ENCODE measurements around the gene CDC42SE2.
A peak's percentile ranks its signal among the peaks of the same experiment; 100 is the strongest.
"Not testable (repeated sequence)": the region's sequence is repeated elsewhere in the genome, so short reads cannot be mapped to it uniquely, and the experiment has no call there.

CDC42SE2 gene

DNA sequence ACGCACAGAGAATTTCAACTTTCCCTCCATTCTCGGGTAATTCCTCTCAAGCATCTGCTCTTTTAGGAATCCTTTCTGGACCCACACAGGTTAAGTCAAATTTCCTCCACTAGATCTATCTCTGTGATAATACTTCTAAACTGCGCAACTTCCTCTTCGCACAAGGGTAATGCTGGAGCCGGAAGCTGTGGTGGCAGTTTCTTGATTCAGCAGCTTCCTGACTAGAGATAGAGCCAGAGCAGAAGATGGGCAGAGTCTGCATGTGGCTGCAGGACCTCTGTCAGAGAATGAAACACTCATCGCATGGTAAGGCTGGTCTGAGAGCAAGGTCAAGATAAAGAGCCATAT is 11.1 kb upstream of the CDC42SE2 start:
- DNase-seq: peak; percentile 88

DNA sequence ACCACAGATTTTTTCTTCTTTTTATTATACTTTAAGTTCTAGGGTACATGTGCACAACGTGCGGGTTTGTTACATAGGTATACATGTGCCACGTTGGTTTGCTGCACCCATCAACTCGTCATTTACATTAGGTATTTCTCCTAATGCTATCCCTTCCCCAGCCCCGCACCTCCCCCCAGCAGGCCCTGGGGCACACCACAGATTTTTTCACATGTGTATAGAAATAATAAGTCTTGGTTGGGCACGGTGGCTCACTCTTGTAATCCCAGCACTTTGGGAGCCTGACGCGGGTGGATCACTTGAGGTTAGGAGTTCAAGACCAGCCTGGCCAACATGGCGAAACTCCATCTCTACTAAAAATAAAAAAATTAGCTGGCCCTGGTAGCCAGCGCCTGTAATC is 9.8 kb upstream of the CDC42SE2 start:
- DNase-seq: not testable (repeated sequence)

DNA sequence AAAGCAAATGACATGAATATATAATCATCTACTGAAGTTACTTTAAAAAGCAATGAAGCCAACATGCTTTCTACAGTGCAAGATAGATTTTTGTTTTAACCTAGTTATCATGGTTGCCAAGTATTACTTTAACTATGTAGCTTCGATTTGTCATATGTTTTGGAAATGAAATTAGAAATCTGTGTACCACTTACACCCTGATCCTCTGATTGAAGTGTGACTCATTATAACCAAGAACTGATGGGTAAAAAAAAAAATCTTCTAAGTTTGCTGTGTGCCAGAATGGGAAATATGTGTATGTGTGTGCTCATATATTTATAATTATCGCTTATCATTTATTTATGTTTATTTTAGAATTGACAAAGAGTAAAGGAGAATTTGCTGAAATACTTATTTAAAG is 9.1 kb upstream of the CDC42SE2 start:
- DNase-seq: no peak

DNA sequence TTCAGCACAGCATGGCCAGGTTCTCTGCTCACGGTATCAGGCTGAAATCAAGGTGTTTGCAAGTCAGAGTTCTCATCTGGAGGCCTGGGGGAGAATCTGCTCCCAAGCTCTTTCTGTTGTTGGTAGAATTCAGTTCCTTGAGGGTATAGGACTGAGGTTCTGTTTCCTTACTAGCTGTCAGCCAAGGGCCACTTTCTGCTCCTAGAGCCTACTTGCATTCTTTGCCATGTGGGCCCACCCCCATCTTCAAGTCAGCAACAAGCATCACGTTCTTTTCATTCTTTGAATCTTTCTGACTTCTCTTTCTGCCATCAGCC is 7.4 kb upstream of the CDC42SE2 start:
- no peak for DNase-seq

DNA sequence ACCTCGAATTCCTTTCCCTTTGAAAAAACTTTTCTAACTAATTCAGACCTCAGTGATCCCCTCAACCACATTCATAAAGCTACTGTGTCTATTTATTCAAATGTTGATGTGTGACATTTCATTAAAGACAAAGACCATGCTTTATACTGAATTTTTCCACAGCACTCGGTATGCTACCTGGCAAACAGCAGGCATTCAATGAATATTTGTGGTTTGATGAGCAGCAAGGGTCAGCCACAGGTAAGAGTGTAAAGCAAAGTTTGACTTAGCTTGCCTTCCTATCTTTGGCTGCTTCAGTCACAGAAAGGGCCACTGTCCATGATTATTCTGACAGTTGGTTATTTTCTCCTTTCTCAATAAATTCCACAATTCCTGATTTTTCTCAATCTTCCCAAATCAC is 5.1 kb upstream of the CDC42SE2 start:
- DNase-seq: no peak

DNA sequence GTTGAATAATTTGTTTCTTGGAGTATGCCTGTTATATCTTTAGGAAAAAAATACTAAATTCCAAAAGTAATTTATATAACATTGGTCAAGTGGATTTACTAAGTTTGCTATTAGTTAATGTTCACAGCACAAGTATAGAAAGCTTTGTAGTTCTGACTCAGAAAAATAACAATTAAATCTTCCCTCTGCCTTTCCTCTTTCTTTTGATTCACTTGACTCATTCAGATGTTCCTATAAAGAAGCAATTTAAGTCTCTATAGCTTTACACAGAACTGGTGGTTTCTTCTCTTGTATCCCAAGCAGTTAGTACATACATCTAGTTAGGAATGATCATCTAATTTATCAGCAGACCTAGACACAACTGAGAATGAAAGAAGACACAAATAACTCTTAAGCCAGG is 4.5 kb upstream of the CDC42SE2 start:
- DNase-seq: no peak

DNA sequence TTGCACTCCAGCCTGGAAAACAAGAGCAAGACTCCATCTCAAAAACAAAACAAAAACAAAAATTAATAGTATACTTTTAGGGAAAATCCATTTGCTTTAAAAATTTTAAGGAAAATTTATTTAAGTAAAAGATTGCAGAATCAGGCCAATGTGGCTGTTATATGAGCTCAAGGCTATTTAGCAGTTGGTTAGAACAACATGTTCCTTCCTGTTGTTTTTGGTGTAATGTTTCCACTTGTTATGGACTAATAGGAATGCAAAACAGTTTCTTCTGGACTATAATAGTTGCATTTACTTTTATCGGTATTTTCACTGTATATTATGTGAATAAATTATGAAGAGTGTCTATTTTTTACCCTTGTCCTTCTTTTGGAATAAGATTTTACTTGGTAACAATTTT is 3.0 kb upstream of the CDC42SE2 start:
- DNase-seq: no peak

DNA sequence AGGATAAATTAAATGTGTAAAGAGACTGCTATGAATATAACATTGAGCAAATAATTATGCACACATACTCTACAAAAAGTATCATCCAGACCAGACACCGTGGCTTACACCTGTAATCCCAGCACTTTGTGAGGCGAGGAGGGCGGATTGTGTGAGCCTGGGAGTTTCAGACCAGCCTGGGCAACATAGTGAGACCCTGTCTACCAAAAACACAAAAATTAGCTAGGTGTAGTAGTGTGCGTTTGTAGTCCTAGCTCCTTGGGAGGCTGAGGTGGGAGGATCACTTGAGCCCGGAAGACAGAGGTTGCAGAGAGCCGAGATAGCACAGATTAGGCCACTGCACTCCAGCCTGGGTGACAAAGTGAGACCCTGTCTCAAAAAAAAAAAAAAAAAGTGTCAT is 2.4 kb upstream of the CDC42SE2 start:
- DNase-seq: no peak

DNA sequence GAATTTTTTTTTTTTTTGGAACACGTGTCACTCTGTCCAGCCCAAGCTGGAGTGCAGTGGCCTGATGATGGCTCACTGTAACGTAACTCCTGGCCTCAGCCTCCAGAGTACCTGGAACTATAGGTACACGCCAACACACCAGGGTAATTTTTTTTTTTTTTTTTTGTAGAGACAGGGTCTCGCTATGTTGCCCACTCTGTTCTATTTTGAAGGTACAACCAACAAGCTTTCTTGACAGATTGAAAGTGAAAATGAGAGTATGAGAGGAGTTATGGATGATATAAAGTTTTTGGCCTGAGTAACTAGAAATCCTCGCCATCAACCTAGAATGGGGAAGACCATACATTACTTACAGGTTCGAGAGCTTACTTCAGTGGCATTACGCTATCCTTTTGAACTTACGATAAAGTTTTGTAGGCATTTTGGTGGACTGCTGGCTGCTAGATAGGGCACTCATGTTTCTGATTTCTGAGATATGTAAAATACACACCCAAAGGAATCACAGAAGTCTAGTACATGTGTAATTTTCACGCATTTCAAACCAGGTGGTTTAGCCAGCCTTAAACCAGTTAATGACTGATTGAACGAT is 806 bp upstream of the CDC42SE2 start:
- DNase-seq: no peak

DNA sequence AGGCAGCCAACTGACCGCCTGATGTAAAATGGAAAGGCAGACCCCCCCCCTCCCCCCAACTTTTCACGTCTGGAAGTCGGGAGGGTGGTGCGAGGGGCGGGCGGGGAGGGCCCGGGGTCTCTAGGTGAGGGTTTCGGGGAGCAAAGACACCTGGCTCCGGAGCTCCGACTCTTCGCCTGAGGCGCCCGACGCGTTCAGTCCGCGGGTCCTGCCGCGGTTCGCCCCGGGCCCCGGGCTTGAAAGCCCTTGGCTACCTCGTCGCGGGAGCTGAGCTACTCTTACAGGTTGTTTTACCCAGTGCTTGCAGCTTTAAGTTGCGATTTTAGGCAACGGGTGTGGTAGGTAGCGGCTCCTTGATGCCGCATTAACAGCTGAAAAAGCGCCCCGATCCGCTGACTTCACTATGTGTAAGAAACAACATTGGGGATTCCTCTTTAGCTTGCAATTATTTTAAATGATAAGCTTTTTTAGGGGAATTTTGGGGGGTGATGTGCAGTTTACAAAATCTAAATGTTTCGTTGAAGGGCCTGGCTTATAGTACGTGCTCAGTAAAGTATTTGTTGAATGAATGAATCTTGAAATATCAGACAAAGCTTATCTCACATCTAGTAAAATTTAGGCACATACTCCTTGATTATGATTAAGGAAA is 722 bp downstream of the CDC42SE2 start:
- DNase-seq: peak; percentile 52

DNA sequence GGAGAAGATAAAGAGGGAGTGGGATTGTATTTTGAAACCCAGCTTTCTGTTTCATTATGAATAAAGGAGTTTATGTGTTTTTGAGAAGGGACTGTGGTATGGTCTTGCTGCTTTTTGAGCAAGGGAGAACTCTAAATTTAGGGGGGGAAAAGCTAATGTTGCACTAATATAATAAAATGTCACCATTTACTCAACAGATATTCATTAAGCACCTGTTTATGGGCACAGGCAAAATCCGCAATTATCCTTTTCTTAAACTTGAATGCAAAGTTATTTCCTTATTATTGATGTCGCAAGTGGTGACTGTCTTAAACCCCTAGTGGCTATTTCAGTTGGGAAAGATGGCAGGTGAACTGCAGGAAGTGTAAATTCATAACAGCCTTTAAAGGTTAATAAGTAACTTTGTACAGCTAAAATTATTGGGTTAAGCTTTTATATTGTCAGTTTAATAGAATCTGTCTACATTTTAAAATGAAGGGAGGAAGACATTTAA is 1.5 kb downstream of the CDC42SE2 start:
- DNase-seq: no peak

DNA sequence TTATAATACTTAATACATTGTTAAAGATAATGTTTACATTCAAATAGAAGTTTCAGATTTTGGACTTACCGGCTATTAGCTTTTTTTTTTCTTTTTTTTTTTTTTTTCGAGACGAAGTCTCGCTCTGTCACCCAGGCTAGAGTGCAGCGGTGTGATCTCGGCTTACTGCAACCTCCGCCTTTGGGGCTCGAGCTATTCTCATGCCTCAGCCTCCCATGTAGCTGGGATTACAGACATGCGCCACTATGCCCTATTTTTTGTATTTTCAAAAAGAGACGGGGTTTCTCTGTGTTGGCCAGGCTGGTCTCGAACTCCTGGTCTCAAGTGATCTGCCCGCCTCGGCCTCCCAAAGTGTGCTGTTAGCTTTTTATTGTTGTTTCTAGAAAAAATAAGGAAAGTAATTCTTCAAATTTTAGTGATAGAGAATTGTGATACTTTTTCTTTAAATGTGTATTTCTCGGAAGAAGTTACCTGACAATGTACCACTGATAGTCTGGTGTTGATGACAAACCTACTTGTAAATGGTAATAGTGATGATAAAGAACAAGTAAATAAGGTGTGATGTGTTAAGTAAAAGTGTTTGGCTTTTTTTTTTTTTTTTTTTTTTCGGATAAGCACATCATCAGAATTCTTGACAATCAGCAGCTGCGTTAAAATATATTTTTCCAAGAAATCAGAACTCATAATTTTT is 2.7 kb downstream of the CDC42SE2 start:
- peak; percentile 59 for DNase-seq

DNA sequence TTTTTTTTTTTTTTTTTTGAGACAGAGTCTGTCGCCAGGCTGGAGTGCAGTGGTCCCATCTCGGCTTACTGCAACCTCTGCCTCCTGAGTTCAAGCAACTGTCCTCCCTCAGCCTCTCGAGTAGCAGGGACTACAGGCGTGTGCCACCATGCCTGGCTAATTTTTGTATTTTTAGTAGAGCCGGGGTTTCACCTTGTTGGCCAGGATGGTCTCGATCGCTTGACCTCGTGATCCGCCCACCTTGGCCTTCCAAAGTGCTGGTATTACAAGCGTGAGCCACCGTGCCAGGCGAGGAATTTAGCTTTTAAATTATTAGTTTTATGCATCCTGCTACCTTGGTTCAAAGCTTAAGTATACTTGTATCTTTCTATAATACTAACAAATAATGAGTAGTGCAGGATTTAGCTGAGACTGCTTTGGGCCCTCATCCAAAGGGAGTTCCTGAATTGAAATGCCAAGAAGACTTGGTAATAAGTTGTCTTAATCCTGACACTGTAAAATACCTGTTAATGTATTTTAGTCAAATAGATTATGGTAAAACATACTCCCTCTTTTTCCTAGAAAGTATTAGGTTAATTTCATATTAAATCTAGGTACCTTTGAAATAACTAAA is 5.0 kb downstream of the CDC42SE2 start:
- DNase-seq: no peak

DNA sequence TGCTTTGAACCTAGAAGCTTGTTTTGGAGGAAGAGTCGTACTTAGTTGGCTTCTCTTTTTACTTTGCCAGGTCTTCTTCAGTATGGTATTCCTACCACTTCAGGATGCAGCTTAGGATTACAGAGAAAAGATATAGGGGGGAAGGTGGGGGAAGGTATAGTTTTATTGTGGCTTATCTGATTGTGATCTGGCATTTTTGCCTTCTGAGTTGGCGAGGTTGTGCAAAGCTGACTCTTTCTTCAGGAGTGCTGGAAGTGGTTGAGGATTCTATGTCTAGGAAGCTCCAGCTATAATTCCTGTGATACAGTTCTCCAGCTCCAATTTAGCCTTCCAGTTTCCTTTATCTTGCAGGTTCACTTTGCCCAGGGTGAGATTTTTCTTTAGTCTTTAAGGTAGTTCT is 7.0 kb downstream of the CDC42SE2 start:
- no peak for DNase-seq

DNA sequence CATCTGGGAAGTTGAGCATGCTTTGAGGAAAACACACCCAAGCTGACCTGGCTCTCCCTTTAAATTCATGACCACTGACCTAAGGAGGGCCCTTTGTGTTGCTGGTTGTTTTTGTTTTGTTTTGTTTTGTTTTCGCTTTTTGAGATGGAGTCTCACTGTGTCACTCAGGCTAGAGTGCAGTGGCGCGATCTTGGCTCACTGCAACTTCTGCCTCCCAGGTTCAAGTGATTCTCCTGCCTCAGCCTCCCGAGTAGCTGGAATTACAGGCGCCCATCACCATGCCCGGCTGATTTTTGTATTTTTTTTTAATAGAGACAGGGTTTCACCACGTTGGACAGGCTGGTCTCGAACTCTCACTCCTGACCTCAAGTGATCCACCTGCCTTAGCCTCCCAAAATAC is 8.0 kb downstream of the CDC42SE2 start:
- DNase-seq: not testable (repeated sequence)

DNA sequence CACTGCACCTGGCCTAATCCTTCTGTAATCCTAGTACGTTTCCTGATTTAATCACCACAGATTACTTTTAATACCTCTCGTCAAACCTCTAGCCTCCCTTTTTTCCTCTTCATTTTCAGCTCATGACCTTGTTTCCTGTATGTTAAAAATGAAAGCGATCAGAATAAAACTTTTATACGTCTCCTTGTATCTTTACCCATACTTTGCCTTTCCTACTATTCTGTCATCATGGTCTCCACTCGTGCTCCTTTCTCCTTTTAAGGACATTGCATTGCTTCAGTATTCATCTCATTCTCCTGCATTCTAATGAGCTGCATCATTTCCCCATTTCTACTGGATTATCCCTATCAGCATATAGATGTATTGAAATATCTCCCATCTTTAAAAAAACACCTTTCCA is 8.5 kb downstream of the CDC42SE2 start:
- no peak for DNase-seq

DNA sequence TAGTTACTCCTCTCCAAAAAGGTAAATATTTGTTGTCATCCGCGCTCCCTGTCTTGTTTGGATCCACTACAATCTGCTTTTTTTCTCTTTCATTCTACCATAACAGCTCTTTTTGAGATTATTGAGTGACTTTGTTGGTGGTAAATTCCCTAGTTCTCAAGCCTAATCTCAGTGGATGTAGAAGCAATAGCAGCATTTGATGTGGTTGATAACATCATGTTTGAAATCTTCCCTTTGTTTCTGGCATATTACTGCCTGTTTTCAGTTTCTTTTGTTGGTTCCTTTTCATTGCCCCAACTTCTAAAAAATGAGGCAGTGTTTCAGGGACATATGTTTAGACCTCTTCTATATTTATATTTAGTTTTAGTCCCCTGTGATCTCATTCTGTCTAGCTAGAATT is 8.9 kb downstream of the CDC42SE2 start:
- no peak for DNase-seq

DNA sequence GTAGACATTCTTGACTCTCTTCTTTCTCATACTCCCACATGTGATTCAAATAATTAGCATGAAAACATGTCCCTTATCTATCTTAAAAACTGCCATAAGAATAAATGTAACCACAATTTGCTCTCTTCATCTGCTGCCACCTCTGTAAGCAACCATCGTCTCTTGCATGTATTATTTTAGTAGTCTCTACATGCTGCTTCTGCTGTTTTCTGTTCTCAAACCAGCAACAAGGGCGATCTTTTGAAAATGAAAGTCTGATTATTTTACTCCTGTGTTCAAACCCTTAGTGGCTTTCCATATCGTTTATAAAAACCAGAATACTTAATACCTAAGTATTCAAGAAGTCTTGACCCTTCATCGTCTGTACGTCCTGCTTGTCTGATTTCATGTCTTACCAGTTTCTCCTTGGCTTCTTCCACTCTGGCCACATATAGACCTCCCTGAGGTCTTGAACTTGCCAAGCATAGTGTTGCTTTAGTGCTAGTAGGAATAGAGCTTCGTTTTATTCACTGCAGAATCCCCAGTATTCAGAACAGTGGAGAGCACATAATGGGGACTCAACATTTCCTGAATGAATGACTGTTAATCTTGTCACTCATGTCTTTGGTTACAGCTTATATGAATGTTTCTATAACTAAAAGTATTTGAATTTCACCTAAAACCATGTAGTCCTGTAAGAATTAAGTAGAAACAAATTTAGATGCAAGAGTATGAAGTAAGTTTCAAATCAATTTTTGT is 10.6 kb downstream of the CDC42SE2 start:
- no peak for DNase-seq

DNA sequence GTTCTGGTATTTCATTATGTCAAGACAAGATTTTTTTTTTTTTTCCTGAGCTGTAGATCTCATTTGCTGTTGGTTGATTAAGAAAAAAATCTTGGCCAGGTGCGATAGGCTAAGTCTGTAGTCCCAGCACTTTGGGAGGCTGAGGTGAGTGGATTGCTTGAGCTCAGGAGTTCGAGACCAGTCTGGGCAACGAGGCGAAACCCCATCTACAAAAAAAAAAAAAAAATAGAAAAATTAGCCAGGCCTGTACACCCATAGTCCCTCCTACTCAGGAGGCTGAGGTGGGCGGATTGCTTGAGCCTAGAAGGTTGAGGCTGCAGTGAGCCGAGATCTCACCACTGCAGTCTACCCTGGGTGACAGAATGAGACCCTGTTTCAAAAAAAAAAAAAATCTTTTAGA is 12.2 kb downstream of the CDC42SE2 start:
- DNase-seq: no peak

DNA sequence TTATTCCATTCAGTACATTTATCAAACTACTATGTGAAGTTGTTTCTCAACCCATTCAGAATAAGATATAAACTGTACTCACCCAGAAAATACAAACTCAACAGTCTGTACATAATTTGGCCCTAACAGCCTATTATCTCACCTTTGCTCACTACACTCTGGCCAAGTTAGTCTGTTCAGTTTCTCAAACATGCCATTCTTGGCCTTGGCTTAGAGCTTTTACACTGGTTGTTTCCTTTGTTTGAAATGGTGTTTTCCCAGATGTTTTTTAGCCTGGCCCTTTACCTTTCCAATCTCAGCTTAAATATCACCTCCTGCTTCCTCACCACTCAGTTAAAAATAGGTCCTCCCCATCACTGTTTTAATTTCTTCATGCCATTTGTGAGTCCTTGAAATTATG is 13.6 kb downstream of the CDC42SE2 start:
- no peak for DNase-seq

DNA sequence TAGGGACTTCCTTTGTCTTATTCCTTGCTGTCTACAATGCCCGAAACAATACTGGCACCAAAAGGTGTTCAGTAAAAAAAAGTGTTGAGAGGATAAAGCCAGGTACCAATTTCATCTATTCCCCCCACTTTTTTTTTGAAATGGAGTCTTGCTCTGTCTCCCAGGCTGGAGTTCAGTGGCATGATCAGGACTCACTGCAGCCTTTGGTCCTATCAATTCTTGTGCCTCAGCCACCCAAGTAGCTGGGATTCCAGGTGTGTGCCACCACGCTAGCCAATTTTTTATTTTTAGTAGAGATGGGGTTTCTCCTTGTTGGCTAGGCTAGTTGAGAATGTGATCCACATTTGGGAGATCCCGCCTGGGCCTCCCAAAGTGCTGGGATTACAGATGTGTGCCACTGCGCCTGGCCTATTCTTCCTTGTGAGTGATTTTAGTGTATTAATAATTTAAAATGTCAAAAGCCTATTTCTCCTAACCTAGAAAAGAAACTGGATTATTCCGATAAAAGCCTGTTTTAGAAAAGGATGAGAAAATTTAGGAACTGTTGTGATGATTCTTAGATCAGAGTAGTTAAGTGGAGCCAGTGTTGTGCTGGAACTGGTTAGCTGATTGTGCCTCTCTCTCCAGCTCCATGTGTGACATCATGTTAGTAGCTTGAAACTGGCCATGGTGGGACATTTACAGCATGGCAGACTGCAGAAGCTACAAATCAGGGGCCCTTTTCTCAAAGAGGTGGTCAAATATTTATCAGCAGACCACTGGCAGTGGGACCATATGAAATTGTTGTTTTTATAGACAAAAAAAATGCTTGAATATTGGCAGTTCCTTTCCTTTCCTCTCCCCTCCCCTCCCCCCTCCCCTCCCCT is 14.3 kb downstream of the CDC42SE2 start:
- DNase-seq: no peak

DNA sequence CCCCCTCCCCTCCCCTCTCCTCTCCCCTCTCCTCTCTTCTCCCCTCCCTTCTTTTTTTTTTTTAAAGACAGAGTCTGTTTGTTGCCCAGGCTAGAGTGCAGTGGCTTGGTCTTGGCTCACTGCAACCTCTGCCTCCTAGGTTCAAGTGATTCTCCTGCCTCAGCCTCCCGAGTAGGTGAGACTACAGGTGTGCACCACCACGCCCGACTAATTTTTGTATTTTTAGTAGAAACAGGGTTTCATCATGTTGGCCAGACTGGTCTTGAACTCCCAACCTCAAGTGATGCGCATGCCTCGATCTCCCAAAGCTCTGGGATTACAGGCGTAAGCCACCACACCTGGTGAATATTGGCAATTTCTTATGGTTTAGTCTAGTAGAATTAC is 14.9 kb downstream of the CDC42SE2 start:
- DNase-seq: not testable (repeated sequence)

DNA sequence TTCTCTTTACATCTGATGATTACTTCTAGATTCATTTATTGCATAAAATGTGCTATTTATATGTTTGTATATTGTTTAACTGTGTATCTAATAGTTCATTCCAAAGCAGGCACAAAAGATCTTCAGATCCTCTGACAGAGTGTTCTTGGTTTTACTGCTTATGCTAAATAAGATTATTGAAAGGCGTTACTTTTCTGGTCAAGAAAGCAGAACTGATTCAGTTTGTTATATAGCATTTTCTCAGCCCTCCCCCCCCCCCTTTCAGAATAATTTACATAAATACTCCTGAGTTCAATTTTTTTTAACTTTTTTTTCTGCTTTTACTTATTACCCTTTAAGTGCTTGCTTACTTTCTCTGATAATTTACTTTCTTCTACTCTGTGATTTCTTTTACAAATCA is 15.4 kb downstream of the CDC42SE2 start:
- DNase-seq: no peak
